GM21528 (cell line): ENCODE measurements around the gene PCSK7.
A peak's percentile ranks its signal among the peaks of the same experiment; 100 is the strongest.
"Not testable (repeated sequence)": the region's sequence is repeated elsewhere in the genome, so short reads cannot be mapped to it uniquely, and the experiment has no call there.

Experiments used
- ATAC-seq: cut with Tn5 transposase; IDR thresholded peaks from one replicate; pipeline ENCODE4 v1.9.1; 2021; ENCODE audit warnings: mild to moderate bottlenecking, moderate library complexity; ENCODE audit not compliant: unreplicated experiment, low FRiP score

The PCSK7 gene

DNA sequence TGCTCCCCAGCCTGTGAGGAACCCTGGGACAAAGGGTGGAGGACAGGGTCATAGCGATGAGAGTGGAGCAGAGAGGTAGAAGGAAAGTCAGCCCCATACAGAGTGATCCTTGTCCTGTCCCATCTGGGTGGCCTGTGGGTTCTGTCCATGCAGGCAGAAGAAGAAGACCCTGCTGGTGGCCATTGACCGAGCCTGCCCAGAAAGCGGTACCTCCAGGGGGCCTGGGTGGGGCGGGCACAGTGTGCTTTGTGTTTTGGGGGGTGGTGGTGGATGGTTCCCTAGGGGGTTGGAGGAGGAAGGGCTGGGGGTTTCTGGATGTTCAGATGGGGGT is 45.5 kb downstream of the PCSK7 start:
- ATAC-seq = no peak

- ATAC-seq = no peak
Observed at GRCh38 chr11:117185736-117186430, 46.0 kb downstream of the PCSK7 start.

GRCh38 chr11:117183724-117184349 is 48.0 kb downstream of the PCSK7 start:
- ATAC-seq = no peak

DNA sequence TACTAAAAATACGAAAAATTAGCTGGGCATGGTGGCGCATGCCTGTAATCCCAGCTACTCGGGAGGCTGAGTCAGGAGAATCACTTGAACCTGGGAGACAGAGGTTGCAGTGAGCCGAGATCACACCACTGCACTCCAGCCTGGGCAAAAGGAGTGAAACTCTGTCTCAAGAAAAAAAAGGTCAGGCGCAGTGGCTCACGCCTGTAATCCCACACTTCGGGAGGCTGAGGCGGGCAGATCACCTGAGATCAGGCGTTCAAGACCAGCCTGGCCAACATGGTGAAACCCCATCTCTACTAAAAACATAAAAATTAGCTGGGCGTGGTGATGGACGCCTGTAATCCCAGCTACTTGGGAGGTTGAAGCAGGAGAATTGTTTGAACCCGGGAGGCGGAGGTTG is 48.7 kb downstream of the PCSK7 start:
- not testable (repeated sequence) for ATAC-seq

- no peak for ATAC-seq
Observed at GRCh38 chr11:117182551-117182935, 49.3 kb downstream of the PCSK7 start.

- ATAC-seq = no peak
Observed at GRCh38 chr11:117181586-117182550, 50.0 kb downstream of the PCSK7 start.

DNA sequence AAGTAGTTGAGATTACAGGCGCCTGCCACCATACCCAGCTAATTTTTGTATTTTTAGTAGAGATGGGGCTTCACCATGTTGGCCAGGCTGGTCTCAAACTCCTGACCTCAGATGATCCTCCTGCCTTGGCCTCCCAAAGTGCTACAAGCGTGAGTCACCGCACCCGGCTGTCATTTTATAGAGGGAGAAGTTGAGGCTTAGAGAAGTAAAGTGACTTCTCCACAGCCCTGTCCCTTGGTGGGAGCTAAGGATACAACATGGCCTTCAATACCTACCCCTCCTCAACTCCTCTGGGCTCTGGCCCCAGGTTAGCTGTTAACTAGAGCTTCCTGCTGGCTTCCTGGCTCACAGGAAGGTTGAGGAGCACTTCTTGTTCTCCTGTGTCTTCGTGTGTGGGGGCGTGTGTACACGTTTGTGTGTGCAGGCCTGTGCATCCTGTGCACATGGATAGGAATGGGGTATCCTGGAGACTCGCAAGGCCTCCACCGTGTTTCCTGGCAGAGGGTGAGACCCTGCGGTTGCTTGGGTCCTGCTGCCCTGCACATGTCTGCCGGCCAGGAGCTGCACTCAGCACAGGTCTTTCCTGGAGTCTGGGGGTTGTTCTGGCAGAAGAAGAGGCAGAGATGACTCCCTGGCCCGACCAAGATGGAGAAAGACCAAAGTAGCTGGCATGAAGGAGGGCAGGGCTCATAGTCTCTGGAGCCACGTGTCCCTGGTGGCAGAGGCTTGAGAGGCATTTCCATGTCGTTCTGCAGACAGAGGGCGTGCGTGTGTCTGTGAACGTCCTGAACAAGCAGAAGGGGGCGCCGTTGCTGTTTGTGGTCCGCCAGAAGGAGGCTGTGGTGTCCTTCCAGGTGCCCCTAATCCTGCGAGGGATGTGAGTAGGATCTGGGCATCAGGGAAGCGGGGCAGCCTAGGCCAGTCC is 51.0 kb downstream of the PCSK7 start:
- ATAC-seq = no peak

- ATAC-seq = no peak
Observed at GRCh38 chr11:117180020-117180419, 51.9 kb downstream of the PCSK7 start.

DNA sequence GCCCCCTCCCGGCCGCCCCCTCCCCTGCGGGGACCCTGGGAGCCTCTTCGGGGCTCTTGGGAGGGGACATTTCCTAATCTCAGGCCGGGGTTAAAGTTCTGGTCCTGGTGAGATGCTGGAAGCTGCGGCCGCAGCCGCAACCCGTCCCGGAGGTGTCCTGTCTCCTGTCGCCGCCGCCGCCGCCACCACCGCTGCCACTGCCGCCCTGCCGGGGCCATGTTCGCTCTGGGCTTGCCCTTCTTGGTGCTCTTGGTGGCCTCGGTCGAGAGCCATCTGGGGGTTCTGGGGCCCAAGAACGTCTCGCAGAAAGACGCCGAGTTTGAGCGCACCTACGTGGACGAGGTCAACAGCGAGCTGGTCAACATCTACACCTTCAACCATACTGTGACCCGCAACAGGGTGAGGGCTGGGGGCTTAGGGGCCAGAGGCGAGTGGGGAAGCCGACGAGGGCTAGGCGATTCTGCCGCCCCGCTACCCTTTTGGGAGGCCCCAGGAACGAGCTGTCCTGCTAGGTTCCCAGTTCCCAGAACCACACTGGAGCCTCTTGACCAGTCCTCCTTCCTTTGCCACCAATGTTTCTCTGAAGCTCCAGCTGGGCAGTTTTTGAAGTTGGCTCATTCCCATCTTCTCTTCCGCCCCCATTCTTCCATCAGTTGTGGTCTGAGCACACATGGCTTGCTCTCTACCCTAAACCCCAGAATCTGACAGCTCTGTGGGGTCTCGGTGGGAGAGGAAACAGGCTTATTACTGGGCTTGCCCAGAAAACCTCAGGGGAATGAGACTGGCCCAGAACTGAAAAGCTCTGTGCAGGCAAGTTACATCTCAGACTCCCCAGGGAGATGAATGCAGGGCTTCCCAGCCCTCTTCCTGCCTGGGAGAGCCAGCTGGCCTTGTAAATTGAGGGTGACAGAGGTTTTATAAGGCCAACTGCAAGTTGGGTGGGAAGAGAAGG is 52.5 kb downstream of the PCSK7 start:
- ATAC-seq = peak; percentile 40

- ATAC-seq = peak; percentile 85
Observed at GRCh38 chr11:117178210-117179034, 53.5 kb downstream of the PCSK7 start, which contains the start of gene SIDT2. SIDT2 (plus strand) TSS chr11:117178743; CDS start chr11:117179264, 521 bp downstream.

GRCh38 chr11:117177534-117178209 is 54.2 kb downstream of the PCSK7 start:
- ATAC-seq = no peak

GRCh38 chr11:117176186-117176585 is 55.7 kb downstream of the PCSK7 start:
- no peak for ATAC-seq

DNA sequence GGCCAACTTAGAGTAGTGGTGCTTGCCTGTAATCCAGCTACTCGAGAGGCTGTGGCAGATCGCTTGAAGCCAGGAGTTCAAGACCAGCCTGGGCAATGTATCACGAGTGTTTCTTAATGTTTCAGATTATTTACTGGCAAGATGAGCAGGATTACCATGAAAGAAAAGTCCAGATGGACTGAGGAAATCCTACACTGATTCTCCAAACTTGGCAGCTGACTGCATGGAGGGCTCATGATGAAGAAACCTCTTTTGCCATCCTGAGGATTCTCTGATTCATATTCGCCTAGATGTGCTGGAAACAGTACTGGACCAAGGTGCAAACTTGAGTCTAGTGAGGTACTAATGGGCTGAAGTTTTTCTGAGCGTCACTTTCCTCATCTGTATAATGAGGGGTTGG is 56.1 kb downstream of the PCSK7 start:
- ATAC-seq = no peak

DNA sequence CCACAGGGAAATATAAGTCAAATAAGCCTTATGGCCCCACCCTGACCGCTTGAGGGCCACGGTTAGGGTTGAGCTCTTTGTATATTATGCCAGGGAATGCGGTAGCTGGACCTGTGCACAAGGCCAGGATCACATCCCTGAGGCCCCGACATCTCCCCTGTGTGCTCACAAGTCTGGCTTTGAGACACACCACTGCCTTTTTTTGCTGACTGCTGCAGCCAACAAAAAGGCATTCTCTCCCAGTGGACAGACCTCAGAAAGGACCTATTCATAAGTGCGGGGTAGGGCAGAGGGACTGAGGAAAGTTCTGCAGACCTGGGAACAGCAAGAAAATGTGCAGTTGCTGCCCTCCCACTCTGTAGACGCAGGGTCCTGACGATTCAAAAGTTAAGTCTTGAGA is 56.8 kb downstream of the PCSK7 start:
- no peak for ATAC-seq

- no peak for ATAC-seq
Observed at GRCh38 chr11:117172724-117173421, 59.0 kb downstream of the PCSK7 start.

GRCh38 chr11:117171404-117172061 is 60.3 kb downstream of the PCSK7 start:
- ATAC-seq = no peak

DNA sequence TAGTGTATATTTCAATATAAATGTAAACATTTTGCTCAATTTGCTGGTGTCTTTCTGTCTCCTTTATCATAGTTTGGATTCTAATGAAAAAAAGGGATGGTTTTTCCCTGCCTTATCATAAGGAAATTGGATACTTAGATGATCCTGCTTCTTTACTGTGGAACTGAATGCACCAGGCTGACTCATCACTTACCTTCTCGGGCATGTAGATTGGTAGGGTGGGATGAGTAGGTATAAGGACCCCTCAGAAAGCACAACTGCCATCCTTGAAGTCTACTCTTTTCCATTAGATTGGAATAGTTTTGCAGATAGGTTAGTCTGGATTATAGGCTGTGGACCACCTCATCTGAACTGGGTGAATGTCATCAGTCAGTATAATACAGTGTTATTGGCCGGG is 60.9 kb downstream of the PCSK7 start:
- no peak for ATAC-seq
